OCI-M1 (cell line): ENCODE data around the gene INTU.
"Not testable (repeated sequence)": the region's sequence is repeated elsewhere in the genome, so short reads cannot be mapped to it uniquely, and the experiment has no call there.

ENCODE experiments used
- DNase-seq: peaks from one replicate; lab custom pipeline; 2025; lab: John Stamatoyannopoulos, UW

The INTU gene

GRCh38 chr4:127643791-127644190 is 11.0 kb downstream of the INTU start:
- no peak for DNase-seq

DNA sequence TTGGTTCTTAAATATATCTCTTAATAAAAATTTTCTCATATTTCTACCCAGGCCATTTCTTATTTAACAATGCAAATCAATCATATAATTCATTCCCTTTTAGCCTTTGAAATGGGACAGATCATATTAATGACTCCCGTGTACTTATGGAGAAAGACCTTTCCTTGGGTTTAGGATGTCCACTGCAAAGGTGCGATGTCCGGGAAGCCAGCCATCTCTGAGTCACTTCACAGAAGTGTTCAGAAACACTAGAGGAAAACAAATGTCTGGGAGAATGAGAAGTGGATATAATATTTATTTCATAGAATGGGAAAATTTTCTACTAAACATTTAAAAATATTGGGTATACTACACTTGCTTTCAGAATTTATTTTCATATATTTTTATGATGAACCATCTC is 15.3 kb downstream of the INTU start:
- DNase-seq: no peak

DNA sequence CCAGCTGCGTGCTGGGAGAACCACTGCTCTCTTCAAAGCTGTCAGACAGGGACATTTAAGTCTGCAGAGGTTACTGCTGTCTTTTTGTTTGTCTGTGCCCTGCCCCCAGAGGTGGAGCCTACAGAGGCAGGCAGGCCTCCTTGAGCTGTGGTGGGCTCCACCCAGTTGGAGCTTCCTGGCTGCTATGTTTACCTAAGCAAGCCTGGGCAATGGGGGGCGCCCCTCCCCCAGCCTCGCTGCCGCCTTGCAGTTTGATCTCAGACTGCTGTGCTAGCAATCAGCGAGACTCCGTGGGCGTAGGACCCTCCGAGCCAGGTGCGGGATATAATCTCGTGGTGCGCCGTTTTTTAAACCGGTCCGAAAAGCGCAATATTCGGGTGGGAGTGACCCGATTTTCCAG is 22.8 kb downstream of the INTU start:
- DNase-seq: not testable (repeated sequence)

DNA sequence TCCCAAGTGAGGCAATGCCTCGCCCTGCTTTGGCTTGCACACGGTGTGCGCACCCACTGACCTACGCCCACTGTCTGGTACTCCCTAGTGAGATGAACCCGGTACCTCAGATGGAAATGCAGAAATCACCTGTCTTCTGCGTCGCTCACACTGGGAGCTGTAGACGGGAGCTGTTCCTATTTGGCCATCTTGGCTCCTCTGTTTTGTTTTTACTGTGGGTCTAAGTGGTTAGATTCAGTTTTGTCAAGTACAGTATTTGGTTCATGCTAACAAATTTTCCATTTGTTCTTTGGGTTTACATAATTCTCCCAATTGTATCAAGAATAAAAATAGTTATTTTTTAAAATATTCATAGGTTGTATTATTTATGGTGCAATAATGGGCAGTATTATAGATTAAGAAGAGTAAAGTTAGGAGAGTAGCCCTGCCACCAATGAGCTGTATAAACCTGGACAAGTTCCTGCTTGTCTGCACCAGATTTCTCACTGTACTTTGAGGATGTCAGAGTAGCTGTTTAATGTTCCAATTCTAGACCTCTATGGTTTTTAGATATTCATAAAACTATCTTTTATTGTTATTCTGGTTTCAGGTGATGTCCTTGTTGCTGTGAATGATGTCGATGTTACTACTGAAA is 23.4 kb downstream of the INTU start:
- no peak for DNase-seq

GRCh38 chr4:127660284-127660885 is 27.6 kb downstream of the INTU start:
- DNase-seq: no peak

DNA sequence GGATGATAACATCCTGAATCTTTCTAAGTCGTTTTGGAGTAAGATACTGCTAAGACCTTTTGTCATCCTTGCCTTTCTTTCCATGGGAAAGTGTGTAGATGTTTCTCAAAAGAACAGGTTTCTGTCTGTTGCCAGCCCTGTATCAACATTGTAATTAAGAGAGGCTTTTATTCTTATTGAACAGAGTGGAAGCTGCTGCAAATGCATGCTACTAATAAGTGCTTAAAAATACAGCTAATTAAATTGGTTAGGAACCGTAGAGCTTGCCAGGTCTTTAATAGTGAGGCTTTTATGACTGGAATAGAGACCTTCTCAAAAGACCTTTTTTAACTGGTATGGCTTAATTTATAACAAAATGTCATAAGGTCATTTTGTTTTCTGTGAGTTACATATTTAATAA is 34.4 kb downstream of the INTU start:
- no peak for DNase-seq

GRCh38 chr4:127667772-127668171 is 35.0 kb downstream of the INTU start:
- no peak for DNase-seq

DNA sequence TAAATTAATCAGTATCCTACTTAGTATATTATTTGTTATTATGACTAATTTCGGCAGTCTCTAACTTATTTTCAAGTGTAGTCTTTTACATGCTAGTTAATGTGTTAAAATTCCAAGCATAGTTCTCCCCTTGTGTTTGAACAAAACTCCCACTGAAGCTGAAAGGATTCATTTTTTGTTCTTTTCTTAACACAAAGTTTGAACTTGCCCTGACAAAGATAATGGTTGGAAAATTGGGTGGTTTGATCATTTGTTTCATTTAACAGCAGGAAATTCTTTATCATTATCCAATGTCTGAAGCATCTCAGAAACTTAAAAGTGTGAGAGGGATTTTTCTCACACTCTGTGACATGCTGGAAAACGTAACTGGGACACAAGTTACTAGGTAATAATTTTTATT is 36.0 kb downstream of the INTU start:
- DNase-seq: no peak

- DNase-seq: no peak
These were observed 36.9 kb downstream of the INTU start for GRCh38 chr4:127669691-127670090.

GRCh38 chr4:127672111-127672510 is 39.4 kb downstream of the INTU start:
- DNase-seq: no peak

GRCh38 chr4:127685292-127685691 is 52.5 kb downstream of the INTU start:
- no peak for DNase-seq

GRCh38 chr4:127686658-127687057 is 53.9 kb downstream of the INTU start:
- no peak for DNase-seq

- no peak for DNase-seq
These were observed 54.8 kb downstream of the INTU start for GRCh38 chr4:127687580-127687979.

DNA sequence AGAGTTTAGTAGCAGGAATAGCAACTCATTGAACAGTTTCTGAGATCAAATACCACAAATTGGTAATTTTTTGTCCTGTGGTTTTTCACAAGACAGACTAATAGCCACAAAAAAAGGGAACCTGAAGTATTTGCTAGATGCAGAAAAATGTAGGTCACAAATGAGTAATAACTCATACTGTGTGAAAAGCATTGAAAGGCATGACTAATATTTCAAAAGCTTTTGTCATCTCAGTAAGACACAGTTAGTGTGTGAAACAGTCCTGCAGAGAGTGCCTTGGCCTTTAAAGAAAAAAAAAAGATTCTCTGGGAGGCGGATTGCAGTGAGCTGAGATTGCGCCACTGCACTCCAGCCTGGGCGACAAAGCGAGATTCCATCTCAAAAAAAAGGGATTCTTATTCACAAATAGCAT is 66.0 kb downstream of the INTU start:
- peak; percentile 25 for DNase-seq

DNA sequence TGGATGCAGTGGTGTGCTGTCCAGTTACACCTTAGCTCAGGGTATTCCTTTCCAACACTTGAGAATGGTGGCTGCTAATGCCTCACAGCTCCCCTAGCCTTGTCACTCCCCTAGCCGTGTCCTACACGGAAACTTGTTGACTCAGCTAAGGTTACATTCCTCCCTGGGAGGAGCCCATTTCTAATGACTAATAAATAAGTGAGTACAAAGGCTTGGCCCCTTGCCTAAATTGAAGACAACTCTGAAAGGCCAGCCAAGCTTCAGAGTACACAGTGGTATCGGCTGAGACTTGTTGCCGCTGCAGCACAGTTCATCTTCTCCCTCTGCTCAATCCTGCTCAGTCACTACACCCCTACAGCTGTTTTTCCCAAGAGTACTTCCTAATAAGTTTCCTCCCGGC is 76.2 kb downstream of the INTU start:
- no peak for DNase-seq

DNA sequence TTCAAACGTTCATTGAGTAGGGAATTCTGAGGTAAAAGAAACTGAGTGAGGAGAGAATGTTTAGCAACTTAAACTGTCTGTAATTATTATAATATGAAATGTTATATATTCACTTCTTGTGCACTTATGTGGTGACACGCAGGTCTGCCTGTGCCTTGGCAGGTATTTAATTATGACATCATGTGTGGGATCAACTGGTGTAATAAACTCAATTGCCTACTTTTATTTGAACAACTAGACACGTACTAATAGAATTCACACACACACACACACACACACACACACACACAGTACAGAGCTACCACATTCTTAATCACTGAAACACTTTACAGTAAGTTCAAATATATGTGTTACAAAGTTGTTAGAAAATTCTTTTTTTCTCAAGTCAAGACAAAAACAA is 76.7 kb downstream of the INTU start:
- no peak for DNase-seq

GRCh38 chr4:127730142-127730913 is 97.6 kb downstream of the INTU start, which contains the start of gene SLC25A31:
Gene SLC25A31, plus strand, starts transcription at chr4:127730400. Its CDS starts 146 bp downstream, at chr4:127730546.
- no peak for DNase-seq

DNA sequence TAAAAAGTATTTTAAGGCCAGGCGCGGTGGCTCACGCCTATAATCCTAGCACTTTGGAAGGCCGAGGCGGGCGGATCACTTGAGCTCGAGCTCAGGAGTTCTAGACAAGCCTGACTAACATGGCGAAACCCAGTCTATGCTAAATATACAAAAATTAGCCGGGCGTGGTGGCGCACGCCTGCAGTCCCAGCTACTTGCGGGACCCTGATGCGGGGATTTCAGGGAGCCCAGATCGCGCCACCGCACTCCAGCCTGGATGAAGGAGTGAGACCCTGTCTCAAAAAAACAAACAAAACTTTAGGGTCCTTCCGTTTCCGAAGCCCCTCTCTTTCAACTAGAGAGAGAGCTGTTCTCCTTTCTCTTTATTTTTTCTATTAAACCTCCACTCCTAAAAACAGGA is 98.6 kb downstream of the INTU start:
- DNase-seq: no peak

GRCh38 chr4:127732623-127733328 is 100.0 kb downstream of the INTU start:
- DNase-seq: peak; percentile 79

DNA sequence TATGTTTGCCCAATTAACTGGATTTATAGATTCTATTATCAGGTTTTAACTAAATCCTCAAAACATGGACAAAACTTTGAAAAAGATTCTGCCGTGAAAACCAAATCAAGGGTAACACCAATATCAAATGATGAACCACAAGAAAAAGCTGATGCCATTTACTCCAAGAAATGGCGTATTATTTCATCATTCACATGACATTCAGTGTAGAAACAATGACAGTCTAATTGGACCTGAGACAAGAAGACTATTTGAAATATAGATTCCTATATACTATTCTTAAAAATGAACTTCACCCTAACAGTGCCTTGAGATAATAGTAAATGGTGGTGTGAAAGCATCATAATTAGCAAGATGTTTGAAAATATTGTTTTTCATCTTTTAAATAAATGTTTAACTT is 102.2 kb downstream of the INTU start:
- DNase-seq: peak; percentile 8

DNA sequence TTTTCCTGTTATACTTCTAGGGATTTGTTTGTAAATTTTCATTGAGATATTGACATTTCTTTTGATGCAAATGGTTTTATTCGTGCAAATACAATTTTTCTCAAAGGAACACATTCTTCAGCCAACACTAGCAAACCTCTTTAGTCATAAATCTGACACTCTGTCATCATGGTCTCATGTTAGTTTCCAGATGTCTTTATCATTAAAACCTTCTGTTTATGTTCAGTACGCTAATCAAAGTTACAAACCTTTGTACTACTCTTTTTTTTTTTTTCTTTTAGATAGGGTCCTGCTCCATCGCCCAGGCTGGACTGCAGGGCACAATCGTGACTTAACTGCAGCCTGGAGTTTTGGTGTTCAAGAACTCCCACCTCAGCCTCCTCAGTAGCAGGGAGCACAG is 104.5 kb downstream of the INTU start:
- DNase-seq: peak; percentile 68

GRCh38 chr4:127741247-127741646 is 108.5 kb downstream of the INTU start:
- no peak for DNase-seq

- DNase-seq: no peak
These were observed 115.1 kb downstream of the INTU start for GRCh38 chr4:127747883-127748282.
